Activated naive CD4-positive, alpha-beta T cell treated with anti-CD3 and anti-CD28 coated beads for 36 hours (primary cell): ENCODE data around the gene CAPN1. TPM values are rescaled to one million over a fixed set of nuclear protein-coding genes. Genes with fewer than 3 reads are reported as not detected.
"Not testable (repeated sequence)": the region's sequence is repeated elsewhere in the genome, so short reads cannot be mapped to it uniquely, and the experiment has no call there.

Source experiments
- CTCF ChIA-PET: fragments of 350-600 bp; sonication (Branson Sonifier 250); formaldehyde crosslinking; loops from one replicate; lab custom pipeline; 2021; ENCODE audit warnings: antibody characterized with exemption; lab: Charles Lee
- DNase-seq: peaks from one replicate; pipeline ENCODE4 v3.0.0-alpha.2; 2020
- H3K27ac Mint-ChIP-seq: one replicate; pipeline ENCODE4 v1.8.0; 2021; ENCODE audit warnings: mild to moderate bottlenecking, mixed read lengths
- H3K27me3 Mint-ChIP-seq: one replicate; pipeline ENCODE4 v1.8.0; 2021; ENCODE audit warnings: low read depth, mixed read lengths
- H3K36me3 Mint-ChIP-seq: one replicate; pipeline ENCODE4 v1.8.0; 2021; ENCODE audit warnings: low read depth, mixed read lengths
- H3K4me1 Mint-ChIP-seq: one replicate; pipeline ENCODE4 v1.8.0; 2021; ENCODE audit warnings: low read depth, mixed read lengths
- H3K4me3 Mint-ChIP-seq: one replicate; pipeline ENCODE4 v1.8.0; 2021; ENCODE audit warnings: mild to moderate bottlenecking, moderate library complexity, mixed read lengths
- H3K9me3 Mint-ChIP-seq: one replicate; pipeline ENCODE4 v1.8.0; 2021; ENCODE audit warnings: mixed read lengths
- intact Hi-C: fragments of 100-400 bp; cut with micrococcal nuclease; formaldehyde crosslinking; loops from one replicate; pipeline ENCODE4 v1.15.1; 2023
- total RNA-seq, 2 experiments: library from RNA; stranded (reverse); gene quantifications; one replicate each; pipeline ENCODE4 v1.2.3, GENCODE V29; 2021

CAPN1 gene
- total RNA-seq, 2 experiments from 2014 or later, result 68.5 to 73.5 TPM

GRCh38 chr11:65165410-65166317 is 16.1 kb upstream of the CAPN1 start:
- no peaks in the 10 kb centered on the region for H3K9me3 Mint-ChIP-seq
- DNase-seq, result no peak
- peaks cover 2% of the 10 kb centered on the region for H3K4me1 Mint-ChIP-seq
- no peak overlapping the region for H3K27ac Mint-ChIP-seq
- no peaks in the 10 kb centered on the region for H3K36me3 Mint-ChIP-seq
- no peak overlapping the region for H3K4me3 Mint-ChIP-seq
- no peaks in the 10 kb centered on the region for H3K27me3 Mint-ChIP-seq
- CTCF ChIA-PET, result no interaction called here
- intact Hi-C loops, result loop anchor here (2.0 kb wide), 1 partner anchor 23 kb away; no protein-coding TSS in a partner anchor

DNA sequence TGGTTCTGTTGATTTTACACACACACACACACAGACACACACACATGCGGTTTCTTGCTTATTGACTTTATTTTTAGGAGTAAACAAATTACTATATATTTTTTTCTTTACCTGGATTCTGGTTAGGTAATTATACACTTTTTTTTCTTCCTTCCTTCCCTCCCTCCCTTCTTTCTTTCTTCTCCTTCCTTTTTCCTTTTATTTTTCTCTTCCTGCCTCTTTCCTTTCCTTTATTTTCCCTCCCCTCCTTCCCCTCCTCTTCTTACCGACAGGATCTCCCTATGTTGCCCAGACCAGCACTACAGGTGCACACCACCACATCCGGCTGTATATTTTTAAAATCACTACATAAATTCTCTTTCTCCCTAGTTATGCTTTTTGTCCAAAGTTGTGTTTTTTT is 14.8 kb upstream of the CAPN1 start:
- CTCF ChIA-PET, result no interaction called here
- H3K4me3 Mint-ChIP-seq, result no peak overlapping the region
- H3K36me3 Mint-ChIP-seq, result no peaks in the 10 kb centered on the region
- no peak for DNase-seq
- no peaks in the 10 kb centered on the region for H3K27me3 Mint-ChIP-seq
- H3K9me3 Mint-ChIP-seq, result no peaks in the 10 kb centered on the region
- H3K27ac Mint-ChIP-seq, result no peak overlapping the region
- peaks cover 2% of the 10 kb centered on the region for H3K4me1 Mint-ChIP-seq
- intact Hi-C loops, result loop anchor here (2.0 kb wide), 1 partner anchor 24 kb away; no protein-coding TSS in a partner anchor

- Mint-ChIP-seq H3K27me3 (no peaks in the 10 kb centered on the region), H3K36me3 (no peaks in the 10 kb centered on the region), H3K4me1 (peaks cover 2% of the 10 kb centered on the region), H3K4me3 (no peak overlapping the region), H3K9me3 (no peaks in the 10 kb centered on the region), H3K27ac (no peak overlapping the region)
- intact Hi-C loops, result loop anchor here (2.0 kb wide), 1 partner anchor 25 kb away; no protein-coding TSS in a partner anchor
- CTCF ChIA-PET, result interaction anchor here (0.7 to 0.8 kb wide), 2 partner anchors 9 to 70 kb away, joined by 3 read pairs; no protein-coding TSS in a partner anchor
- no peak for DNase-seq
These were observed 14.1 kb upstream of the CAPN1 start for GRCh38 chr11:65167656-65168055.

- H3K36me3 Mint-ChIP-seq, result no peaks in the 10 kb centered on the region
- intact Hi-C loops, result no loop called here
- no peak overlapping the region for H3K4me3 Mint-ChIP-seq
- DNase-seq, result no peak
- peak overlapping the region; percentile 57 for H3K27ac Mint-ChIP-seq
- CTCF ChIA-PET, result interaction anchor here (0.7 to 0.9 kb wide), 2 partner anchors 22 to 274 kb away, joined by 3 read pairs; no protein-coding TSS in a partner anchor
- peaks cover 2% of the 10 kb centered on the region for H3K4me1 Mint-ChIP-seq
- H3K9me3 Mint-ChIP-seq, result no peaks in the 10 kb centered on the region
- H3K27me3 Mint-ChIP-seq, result no peaks in the 10 kb centered on the region
These were observed 12.5 kb upstream of the CAPN1 start for GRCh38 chr11:65169164-65169641.

- Mint-ChIP-seq H3K4me3 (no peak within 1 kb of the TSS), H3K4me1 (peaks cover 2% of the 10 kb centered on the region), H3K36me3 (no peaks in the 10 kb centered on the region), H3K9me3 (no peaks in the 10 kb centered on the region), H3K27me3 (no peaks in the 10 kb centered on the region), H3K27ac (peak within 1 kb of the TSS; percentile 57)
- DNase-seq, result no peak
- intact Hi-C loops, result no loop called here
- CTCF ChIA-PET, result interaction anchor here (1.1 kb wide), 1 partner anchor 10 kb away, joined by 4 read pairs; no protein-coding TSS in a partner anchor
These were observed 11.6 kb upstream of the CAPN1 start, which contains the start of gene SPDYC for GRCh38 chr11:65170058-65170534. SPDYC (plus strand) TSS chr11:65170233; CDS start chr11:65171358, 1,125 bp downstream.

DNA sequence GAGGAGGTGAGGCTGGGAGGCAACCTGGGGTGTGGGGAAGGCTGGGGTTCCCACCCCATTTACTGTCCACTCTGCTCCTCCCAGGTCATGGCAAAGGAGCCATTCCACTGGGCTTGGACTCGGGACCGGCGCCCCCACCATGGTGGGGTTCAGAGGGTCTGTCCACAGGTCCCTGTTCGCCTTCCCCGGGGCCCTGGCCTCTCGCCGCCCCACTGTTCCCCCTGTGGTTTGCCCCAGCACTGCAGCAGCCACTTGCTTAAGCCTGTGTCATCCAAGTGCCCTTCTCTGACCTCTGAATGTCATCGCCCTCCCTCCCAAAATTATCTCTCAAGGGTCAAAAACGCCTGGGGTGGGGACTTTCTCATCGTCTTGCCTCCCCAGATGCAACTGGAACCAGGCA is 9.1 kb upstream of the CAPN1 start:
- Mint-ChIP-seq H3K4me3 (no peak overlapping the region), H3K4me1 (peaks cover 2% of the 10 kb centered on the region), H3K36me3 (no peaks in the 10 kb centered on the region), H3K27ac (no peak overlapping the region), H3K9me3 (no peaks in the 10 kb centered on the region), H3K27me3 (no peaks in the 10 kb centered on the region)
- intact Hi-C loops, result no loop called here
- DNase-seq, result no peak
- CTCF ChIA-PET, result no interaction called here

- DNase-seq, H3K4me1 Mint-ChIP-seq, H3K4me3 Mint-ChIP-seq, H3K27me3 Mint-ChIP-seq, H3K9me3 Mint-ChIP-seq, H3K36me3 Mint-ChIP-seq, intact Hi-C loops, H3K27ac Mint-ChIP-seq: not testable (repeated sequence)
- CTCF ChIA-PET, result interaction anchor here (1.1 kb wide), 1 partner anchor 141 kb away, joined by 3 read pairs; no protein-coding TSS in a partner anchor
These were observed 7.1 kb upstream of the CAPN1 start for GRCh38 chr11:65174571-65175010.

GRCh38 chr11:65180877-65181568 is 705 bp upstream of the CAPN1 start:
- Mint-ChIP-seq H3K4me3 (peak overlapping the region; percentile 80), H3K27ac (no peak overlapping the region), H3K9me3 (no peaks in the 10 kb centered on the region), H3K27me3 (no peaks in the 10 kb centered on the region), H3K36me3 (no peaks in the 10 kb centered on the region), H3K4me1 (peaks cover 15% of the 10 kb centered on the region)
- DNase-seq, result peak; percentile 59
- intact Hi-C loops, result loop anchor here (1.0 to 10.0 kb wide), 6 partner anchors 44 to 678 kb away; partner anchors contain the start of genes CFL1, FAU and MRPL49
- CTCF ChIA-PET, result interaction anchor here (0.7 to 3.4 kb wide), 7 partner anchors 11 to 151 kb away, joined by 3 to 15 read pairs (median 4); partner anchors contain the start of genes SPDYC and TM7SF2

GRCh38 chr11:65182258-65183170 is 786 bp downstream of the CAPN1 start:
- H3K4me1 Mint-ChIP-seq, result peaks cover 15% of the 10 kb centered on the region
- no peaks in the 10 kb centered on the region for H3K36me3 Mint-ChIP-seq
- H3K9me3 Mint-ChIP-seq, result no peaks in the 10 kb centered on the region
- CTCF ChIA-PET, result interaction anchor here (0.6 to 3.4 kb wide), 7 partner anchors 24 to 168 kb away, joined by 3 to 15 read pairs (median 4); partner anchors contain the start of gene TM7SF2
- DNase-seq, result no peak
- peak overlapping the region; percentile 71 for H3K27ac Mint-ChIP-seq
- intact Hi-C loops, result loop anchor here (10.0 kb wide), 1 partner anchor 72 kb away; no protein-coding TSS in a partner anchor
- H3K4me3 Mint-ChIP-seq, result peak overlapping the region; percentile 85
- H3K27me3 Mint-ChIP-seq, result no peaks in the 10 kb centered on the region

DNA sequence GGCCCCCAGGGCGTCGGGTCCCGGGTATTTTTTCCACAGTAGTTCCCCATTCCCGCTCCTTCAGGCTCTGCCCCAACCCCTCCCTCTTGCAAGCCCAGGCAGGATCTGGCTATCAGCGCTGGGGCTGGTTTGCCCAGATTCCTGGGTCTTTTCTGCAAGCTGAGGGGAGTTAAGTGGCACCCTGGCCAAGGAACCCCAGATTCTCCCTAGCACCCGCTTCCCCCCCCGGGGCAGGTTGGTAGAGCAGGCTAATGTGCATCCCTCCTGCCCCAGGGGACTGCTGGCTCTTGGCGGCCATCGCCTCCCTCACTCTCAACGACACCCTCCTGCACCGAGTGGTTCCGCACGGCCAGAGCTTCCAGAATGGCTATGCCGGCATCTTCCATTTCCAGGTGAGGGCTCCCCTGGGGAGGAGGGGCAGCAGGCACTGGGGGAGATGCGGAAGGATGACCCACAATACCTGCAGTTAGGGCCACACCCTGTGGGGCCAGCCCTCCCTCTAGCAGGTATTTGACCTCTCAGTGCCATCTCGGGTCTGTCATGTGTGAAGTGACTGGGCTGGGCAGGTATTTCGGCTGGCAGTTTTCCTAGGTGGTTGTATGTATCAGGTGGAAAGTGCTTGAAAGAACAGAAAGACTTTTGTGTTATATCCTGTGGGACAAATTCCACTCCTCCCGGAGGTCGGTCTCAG is 1.6 kb downstream of the CAPN1 start:
- no peak for DNase-seq
- Mint-ChIP-seq H3K4me3 (no peak overlapping the region), H3K27ac (no peak overlapping the region), H3K27me3 (no peaks in the 10 kb centered on the region), H3K9me3 (no peaks in the 10 kb centered on the region), H3K4me1 (peaks cover 15% of the 10 kb centered on the region), H3K36me3 (no peaks in the 10 kb centered on the region)
- CTCF ChIA-PET, result interaction anchor here (0.7 to 2.6 kb wide), 3 partner anchors 28 to 169 kb away, joined by 3 to 8 read pairs (median 3); no protein-coding TSS in a partner anchor
- intact Hi-C loops, result loop anchor here (10.0 kb wide), 1 partner anchor 71 kb away; no protein-coding TSS in a partner anchor
